ENCODE measurements around the gene TMEM184C. TPM values are rescaled to one million over a fixed set of nuclear protein-coding genes. Genes with fewer than 3 reads are reported as not detected.

Gene TMEM184C
- total and polyA plus RNA-seq, 3 donors from 2014 or later, result 22.7 to 33.9 (median 33.4) TPM

GRCh38 chr4:147644471-147644870, 27.3 kb downstream of the TMEM184C start:
- intact Hi-C loops (cut with DNase I; ENCODE audit: low total_unique reads), result no loop called here
- no peak for TF ChIP-seq CTCF (IDR thresholded peaks at IDR 0.05)
- no peak for TF ChIP-seq POLR2A (IDR thresholded peaks at IDR 0.05)
- Histone ChIP-seq H3K9me3 (no peaks in the 10 kb centered on the region), H3K27me3 (no peaks in the 10 kb centered on the region), H3K36me3 (ENCODE audit: low read depth, missing control alignments) (no peaks in the 10 kb centered on the region), H3K4me3 (no peak overlapping the region), H3K27ac (no peak overlapping the region), H3K4me1 (no peaks in the 10 kb centered on the region)
- DNase-seq, result no peak
- WGBS, 2 donors, result 87 to 92% methylated on average over 3 of the region's 3 CpGs

GRCh38 chr4:147645099-147645498, 27.9 kb downstream of the TMEM184C start:
- Histone ChIP-seq H3K36me3 (ENCODE audit: low read depth, missing control alignments) (no peaks in the 10 kb centered on the region), H3K9me3 (no peaks in the 10 kb centered on the region), H3K27ac (no peak overlapping the region), H3K4me3 (no peak overlapping the region), H3K27me3 (no peaks in the 10 kb centered on the region), H3K4me1 (no peaks in the 10 kb centered on the region)
- no peak for TF ChIP-seq CTCF (IDR thresholded peaks at IDR 0.05)
- no peak for TF ChIP-seq POLR2A (IDR thresholded peaks at IDR 0.05)
- DNase-seq, result no peak
- intact Hi-C loops (cut with DNase I; ENCODE audit: low total_unique reads), result no loop called here

GRCh38 chr4:147648656-147649055, 31.5 kb downstream of the TMEM184C start:
- Histone ChIP-seq H3K36me3 (ENCODE audit: low read depth, missing control alignments) (no peaks in the 10 kb centered on the region), H3K4me1 (no peaks in the 10 kb centered on the region), H3K27me3 (no peaks in the 10 kb centered on the region), H3K27ac (no peak overlapping the region), H3K9me3 (no peaks in the 10 kb centered on the region), H3K4me3 (no peak overlapping the region)
- no peak for DNase-seq
- intact Hi-C loops (cut with DNase I; ENCODE audit: low total_unique reads), result no loop called here
- TF ChIP-seq POLR2A (IDR thresholded peaks at IDR 0.05) (no peak), CTCF (IDR thresholded peaks at IDR 0.05) (no peak)

- H3K9me3 ChIP-seq, result no peaks in the 10 kb centered on the region
- H3K27me3 ChIP-seq, result no peaks in the 10 kb centered on the region
- no peaks in the 10 kb centered on the region for H3K36me3 ChIP-seq (ENCODE audit: low read depth, missing control alignments)
- H3K27ac ChIP-seq, result no peak overlapping the region
- TF ChIP-seq POLR2A (IDR thresholded peaks at IDR 0.05), result no peak
- no peak for TF ChIP-seq CTCF (IDR thresholded peaks at IDR 0.05)
- intact Hi-C loops (cut with DNase I; ENCODE audit: low total_unique reads), result no loop called here
- no peaks in the 10 kb centered on the region for H3K4me1 ChIP-seq
- H3K4me3 ChIP-seq, result no peak overlapping the region
- 95 to 96% methylated on average over 1 of the region's 1 CpG for WGBS, 2 donors
- DNase-seq, result no peak
Measured at GRCh38 chr4:147651563-147651962, 34.4 kb downstream of the TMEM184C start.

- DNase-seq, result no peak
- Histone ChIP-seq H3K36me3 (ENCODE audit: low read depth, missing control alignments) (no peaks in the 10 kb centered on the region), H3K4me3 (no peak overlapping the region), H3K27me3 (no peaks in the 10 kb centered on the region), H3K27ac (no peak overlapping the region), H3K4me1 (no peaks in the 10 kb centered on the region), H3K9me3 (no peaks in the 10 kb centered on the region)
- TF ChIP-seq POLR2A (IDR thresholded peaks at IDR 0.05), result no peak
- TF ChIP-seq CTCF (IDR thresholded peaks at IDR 0.05), result no peak
- 96% methylated on average over 2 of the region's 2 CpGs for WGBS, 2 donors
- intact Hi-C loops (cut with DNase I; ENCODE audit: low total_unique reads), result no loop called here
Measured at GRCh38 chr4:147655639-147656038, 38.4 kb downstream of the TMEM184C start.
